OCI-LY1 (cell line): Measurements from ENCODE around the gene LGALS12.

Experiments used
- H2AFZ ChIP-seq: fragments of 200-600 bp; sonication (generic), shearing (Covaris generic); 2 replicates; pipeline ENCODE4 v1.6.0; 2014; ENCODE audit warnings: antibody characterized with exemption, mild to moderate bottlenecking, low read length
- H3F3A ChIP-seq: fragments of 200-600 bp; sonication (generic), shearing (Covaris generic); 2 replicates; pipeline ENCODE4 v1.6.0; 2014; ENCODE audit warnings: mild to moderate bottlenecking, antibody characterized with exemption, low read length, moderate library complexity; ENCODE audit not compliant: insufficient read depth
- H3K27ac ChIP-seq: fragments of 200-600 bp; sonication (generic); 2 replicates; pipeline ENCODE4 v1.5.1; 2014; ENCODE audit warnings: low read length, mixed run types, mild to moderate bottlenecking, low read depth; ENCODE audit not compliant: poor library complexity, severe bottlenecking
- H3K27me3 ChIP-seq: fragments of 200-600 bp; sonication (generic); 2 replicates; pipeline ENCODE4 v1.6.0; 2014; ENCODE audit warnings: antibody characterized with exemption, mild to moderate bottlenecking, low read length, moderate library complexity; ENCODE audit not compliant: insufficient read depth
- H3K36me3 ChIP-seq: fragments of 200-600 bp; sonication (generic); 2 replicates; pipeline ENCODE4 v1.6.1; 2014; ENCODE audit warnings: mild to moderate bottlenecking, antibody characterized with exemption, low read length, moderate library complexity, mixed read lengths; ENCODE audit not compliant: insufficient read depth
- H3K4me1 ChIP-seq: fragments of 200-600 bp; sonication (generic); 2 replicates; pipeline ENCODE4 v1.5.1; 2014; ENCODE audit warnings: mild to moderate bottlenecking, low read length, moderate library complexity; ENCODE audit not compliant: insufficient read depth, severe bottlenecking
- H3K4me2 ChIP-seq: fragments of 200-600 bp; sonication (generic), shearing (Covaris generic); 2 replicates; pipeline ENCODE4 v1.6.1; 2014; ENCODE audit warnings: low read length
- H3K4me3 ChIP-seq: fragments of 200-600 bp; sonication (generic); 2 replicates; pipeline ENCODE4 v1.5.1; 2014; ENCODE audit warnings: low read length, low read depth, mild to moderate bottlenecking, mixed read lengths; ENCODE audit not compliant: poor library complexity, severe bottlenecking
- H3K79me2 ChIP-seq: fragments of 200-600 bp; shearing (Covaris generic); 2 replicates; pipeline ENCODE4 v1.6.1; 2016; ENCODE audit warnings: mixed run types, low read length, mixed read lengths; ENCODE audit not compliant: insufficient read depth
- H3K9ac ChIP-seq: fragments of 200-600 bp; sonication (generic), shearing (Covaris generic); 2 replicates; pipeline ENCODE4 v1.6.1; 2014; ENCODE audit warnings: mild to moderate bottlenecking, low read length, mixed read lengths
- H3K9me2 ChIP-seq: fragments of 200-600 bp; sonication (generic), shearing (Covaris generic); 2 replicates; pipeline ENCODE4 v1.6.1; 2014; ENCODE audit warnings: low read depth, mild to moderate bottlenecking, low read length, mixed read lengths
- H3K9me3 ChIP-seq: fragments of 200-600 bp; shearing (Covaris generic); 2 replicates; pipeline ENCODE4 v1.6.1; 2014; ENCODE audit warnings: low read length, mixed read lengths
- H4K20me1 ChIP-seq: fragments of 200-600 bp; sonication (generic), shearing (Covaris generic); 2 replicates; pipeline ENCODE4 v1.6.0; 2016; ENCODE audit warnings: mild to moderate bottlenecking, low read length; ENCODE audit not compliant: insufficient read depth
- CTCF ChIP-seq: fragments of 200-600 bp; sonication (generic), shearing (Covaris generic); IDR thresholded peaks from 2 replicates; pipeline ENCODE4 v1.5.1; 2017; ENCODE audit warnings: mild to moderate bottlenecking, antibody characterized with exemption, low read length, moderate library complexity, mixed read lengths
- EZH2 ChIP-seq: fragments of 200-600 bp; sonication (generic), shearing (Covaris generic); IDR thresholded peaks from 2 replicates; pipeline ENCODE4 v1.8.0; 2017; ENCODE audit warnings: borderline replicate concordance, mixed run types, mild to moderate bottlenecking, antibody characterized with exemption, low read length, moderate library complexity, mixed read lengths

LGALS12 gene

DNA sequence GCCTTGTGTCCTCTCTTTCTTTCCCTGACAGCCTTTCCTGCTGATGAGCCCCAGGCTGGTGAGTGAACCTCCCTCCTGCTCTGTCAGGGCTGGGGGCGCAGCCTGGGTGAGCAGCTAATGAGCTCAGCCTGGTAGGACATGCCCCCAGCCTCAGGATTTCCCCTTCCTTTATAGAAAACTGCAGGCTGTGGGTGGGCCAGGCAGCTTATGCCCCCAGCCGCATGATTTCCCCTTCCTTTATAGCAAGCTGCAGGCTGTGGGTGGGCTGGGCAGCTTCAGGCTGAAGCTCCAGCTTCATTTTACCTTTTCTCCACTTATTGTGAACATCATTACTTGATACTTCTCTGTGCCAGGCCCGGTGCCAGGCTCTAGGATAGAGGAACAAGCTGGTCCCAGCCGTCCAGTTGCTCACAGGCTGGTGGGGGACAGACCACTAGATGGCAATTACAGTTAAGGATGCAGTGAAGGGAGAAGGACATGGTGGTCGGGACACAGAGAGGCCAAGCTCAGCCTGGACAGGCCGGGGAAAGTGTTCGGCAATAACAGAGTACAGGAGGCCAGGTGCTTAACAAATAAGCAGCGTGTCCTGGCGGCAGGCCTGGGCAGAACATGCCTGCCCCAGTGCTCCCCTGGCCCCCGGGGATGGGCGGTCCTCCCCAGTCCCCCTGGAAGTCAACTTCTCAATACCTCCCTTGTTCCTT lies 5.3 kb downstream of the LGALS12 start:
- H3K36me3 ChIP-seq: no peaks in the 10 kb centered on the region
- no peak overlapping the region for H3K4me2 ChIP-seq
- H3K27ac ChIP-seq: no peak overlapping the region
- H2AFZ ChIP-seq: no peak overlapping the region
- no peaks in the 10 kb centered on the region for H3K4me1 ChIP-seq
- 0 out of 2 replicates have a peak, but pooled peaks cover 6% of the 10 kb centered on the region for H3K27me3 ChIP-seq
- no peaks in the 10 kb centered on the region for H3F3A ChIP-seq
- TF ChIP-seq EZH2: no peak
- TF ChIP-seq CTCF: no peak
- H3K79me2 ChIP-seq: no peaks in the 10 kb centered on the region
- H3K9me3 ChIP-seq: no peaks in the 10 kb centered on the region
- H3K9me2 ChIP-seq: no peaks in the 10 kb centered on the region
- no peaks in the 10 kb centered on the region for H4K20me1 ChIP-seq
- H3K4me3 ChIP-seq: no peak overlapping the region
- H3K9ac ChIP-seq: no peak overlapping the region

DNA sequence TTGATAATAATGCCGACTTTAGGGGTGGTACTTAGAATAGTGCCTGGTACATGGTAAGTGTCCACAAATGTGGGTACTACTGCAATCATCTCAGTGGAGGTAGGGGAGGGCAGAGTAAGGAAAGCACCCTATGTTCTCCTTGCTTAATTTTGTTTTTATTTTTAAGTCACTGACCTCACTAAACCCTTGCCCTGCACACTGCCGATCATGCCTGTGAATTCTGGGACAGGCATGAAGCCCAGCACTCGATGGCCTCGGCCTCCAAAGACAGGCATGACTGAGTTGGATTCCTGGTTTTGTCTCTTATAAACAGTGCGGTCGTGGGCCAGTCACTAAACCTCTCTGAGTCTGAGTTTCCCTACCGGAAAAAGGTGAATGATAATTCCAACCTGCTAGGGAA lies 6.9 kb downstream of the LGALS12 start:
- Histone ChIP-seq H3K27ac (no peak overlapping the region), H3K9ac (no peak overlapping the region), H2AFZ (no peak overlapping the region), H3K79me2 (no peaks in the 10 kb centered on the region), H3K9me3 (no peaks in the 10 kb centered on the region), H3K9me2 (no peaks in the 10 kb centered on the region), H3F3A (no peaks in the 10 kb centered on the region), H4K20me1 (no peaks in the 10 kb centered on the region), H3K36me3 (no peaks in the 10 kb centered on the region), H3K27me3 (0 out of 2 replicates have a peak, but pooled peaks cover 6% of the 10 kb centered on the region), H3K4me2 (no peak overlapping the region), H3K4me1 (no peaks in the 10 kb centered on the region), H3K4me3 (no peak overlapping the region)
- no peak for TF ChIP-seq EZH2
- no peak for TF ChIP-seq CTCF

DNA sequence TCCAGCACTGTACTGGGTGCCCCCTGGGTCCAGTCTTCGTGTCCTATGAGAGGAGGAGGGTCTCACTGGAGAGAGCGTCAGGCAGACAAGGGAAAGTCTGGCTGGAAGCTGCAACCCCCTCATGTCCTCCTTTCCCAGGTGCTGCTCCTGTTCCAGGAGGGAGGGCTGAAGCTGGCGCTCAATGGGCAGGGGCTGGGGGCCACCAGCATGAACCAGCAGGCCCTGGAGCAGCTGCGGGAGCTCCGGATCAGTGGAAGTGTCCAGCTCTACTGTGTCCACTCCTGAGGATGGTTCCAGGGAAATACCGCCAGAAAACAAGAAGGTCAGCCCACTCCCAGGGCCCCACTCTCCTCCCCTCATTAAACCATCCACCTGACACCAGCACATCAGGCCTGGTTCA lies 10.2 kb downstream of the LGALS12 start:
- H3K36me3 ChIP-seq: no peaks in the 10 kb centered on the region
- no peak overlapping the region for H3K27ac ChIP-seq
- H3K9me3 ChIP-seq: no peaks in the 10 kb centered on the region
- H3K9ac ChIP-seq: no peak overlapping the region
- H3K4me3 ChIP-seq: no peak overlapping the region
- H3K4me2 ChIP-seq: no peak overlapping the region
- no peaks in the 10 kb centered on the region for H3K9me2 ChIP-seq
- 0 out of 2 replicates have a peak, but pooled peaks cover 6% of the 10 kb centered on the region for H3K27me3 ChIP-seq
- H3F3A ChIP-seq: no peaks in the 10 kb centered on the region
- no peak for TF ChIP-seq EZH2
- TF ChIP-seq CTCF: no peak
- no peaks in the 10 kb centered on the region for H4K20me1 ChIP-seq
- no peak overlapping the region for H2AFZ ChIP-seq
- no peaks in the 10 kb centered on the region for H3K4me1 ChIP-seq
- no peaks in the 10 kb centered on the region for H3K79me2 ChIP-seq
